ENCODE data around the gene CFAP47.

Gene CFAP47

DNA sequence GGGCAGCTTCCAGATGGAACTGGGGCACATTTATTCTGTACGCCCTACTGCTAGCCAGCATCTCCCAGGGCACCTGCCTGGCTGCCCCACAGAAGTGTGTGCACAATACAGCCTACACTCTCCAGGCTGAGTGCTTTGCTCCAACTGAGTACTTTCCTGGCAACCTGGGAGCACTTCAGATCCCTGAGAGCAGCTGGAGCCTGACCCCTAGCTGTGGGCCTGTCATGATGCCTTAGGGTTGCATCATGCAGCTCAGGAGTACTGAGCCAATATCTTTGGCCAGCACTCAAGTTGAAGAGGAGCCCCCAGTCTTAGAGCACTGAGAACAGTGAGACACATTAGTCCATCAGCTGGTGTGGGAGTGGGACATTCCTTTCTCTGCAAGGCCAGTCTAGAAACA, 321.9 kb downstream of the CFAP47 start:
- TF ChIP-seq CEBPB (IDR thresholded peaks at IDR 0.05) = no peak
- TF ChIP-seq, protein P1, sequence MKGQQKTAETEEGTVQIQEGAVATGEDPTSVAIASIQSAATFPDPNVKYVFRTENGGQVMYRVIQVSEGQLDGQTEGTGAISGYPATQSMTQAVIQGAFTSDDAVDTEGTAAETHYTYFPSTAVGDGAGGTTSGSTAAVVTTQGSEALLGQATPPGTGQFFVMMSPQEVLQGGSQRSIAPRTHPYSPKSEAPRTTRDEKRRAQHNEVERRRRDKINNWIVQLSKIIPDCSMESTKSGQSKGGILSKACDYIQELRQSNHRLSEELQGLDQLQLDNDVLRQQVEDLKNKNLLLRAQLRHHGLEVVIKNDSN (IDR thresholded peaks at IDR 0.05) = no peak
- TF ChIP-seq TEAD4 (IDR thresholded peaks at IDR 0.05) = no peak
- TF ChIP-seq RAD21 (IDR thresholded peaks at IDR 0.05; ENCODE audit: low read depth) = no peak
- no peak for TF ChIP-seq TAF1 (IDR thresholded peaks at IDR 0.05; ENCODE audit: low read depth)
- no peak for TF ChIP-seq ZBTB7A (IDR thresholded peaks at IDR 0.05; ENCODE audit: low read depth)
- no peak for TF ChIP-seq EP300 (IDR thresholded peaks at IDR 0.05; ENCODE audit: borderline replicate concordance)
- no peak for TF ChIP-seq YY1 (IDR thresholded peaks at IDR 0.05; ENCODE audit: low read depth)

DNA sequence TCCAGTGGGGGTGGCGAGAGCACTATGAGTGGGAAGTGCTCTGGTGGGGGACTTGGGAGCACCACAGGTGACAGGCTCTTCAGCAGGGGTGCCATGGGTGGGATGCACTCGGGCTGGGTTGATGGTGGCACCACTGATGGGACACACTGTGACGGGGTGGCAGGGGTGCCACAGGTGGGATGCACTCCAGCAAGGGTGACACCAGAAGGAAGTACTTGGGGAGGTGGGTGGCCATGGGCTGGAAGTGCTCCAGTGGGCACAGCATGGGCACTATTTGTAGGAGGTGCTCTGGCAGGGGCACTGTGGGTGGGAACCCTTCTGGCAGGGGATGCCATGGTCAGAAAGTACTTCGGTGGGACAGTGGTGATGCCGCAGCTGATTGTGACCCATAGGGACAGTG, 346.6 kb downstream of the CFAP47 start:
- TF ChIP-seq REST (IDR thresholded peaks at IDR 0.05; ENCODE audit: low read depth) = no peak
- no peak for TF ChIP-seq CREB1 (IDR thresholded peaks at IDR 0.05; ENCODE audit: low read depth)
- TF ChIP-seq, protein P1 (IDR thresholded peaks at IDR 0.05) = no peak
- TF ChIP-seq FOXM1 (IDR thresholded peaks at IDR 0.05; ENCODE audit: borderline replicate concordance, low read depth) = no peak
- TF ChIP-seq, protein P2, sequence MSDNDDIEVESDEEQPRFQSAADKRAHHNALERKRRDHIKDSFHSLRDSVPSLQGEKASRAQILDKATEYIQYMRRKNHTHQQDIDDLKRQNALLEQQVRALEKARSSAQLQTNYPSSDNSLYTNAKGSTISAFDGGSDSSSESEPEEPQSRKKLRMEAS (IDR thresholded peaks at IDR 0.05) = no peak

DNA sequence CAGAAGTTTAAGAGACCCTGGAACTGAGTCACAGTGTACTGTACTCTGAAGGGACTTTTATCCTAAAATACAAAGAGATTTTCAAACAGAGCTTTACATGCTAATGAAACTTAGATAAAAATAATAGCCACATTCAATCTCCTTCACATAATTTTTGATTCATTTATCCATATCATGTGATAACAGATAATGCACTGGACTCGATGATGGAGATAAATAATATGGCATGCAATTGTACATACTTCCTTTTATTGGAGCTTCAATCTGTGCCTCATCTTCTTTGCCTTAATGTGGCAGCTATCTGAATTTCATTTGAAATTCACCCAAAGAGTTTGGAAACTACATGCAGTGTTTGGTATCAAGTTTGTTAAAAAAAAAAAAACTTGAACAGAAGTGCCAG, 390.6 kb downstream of the CFAP47 start:
- TF ChIP-seq YY1 (IDR thresholded peaks at IDR 0.05; ENCODE audit: low read depth) (no peak), TAF1 (IDR thresholded peaks at IDR 0.05; ENCODE audit: low read depth) (no peak), CREB1 (IDR thresholded peaks at IDR 0.05; ENCODE audit: low read depth) (no peak), REST (IDR thresholded peaks at IDR 0.05; ENCODE audit: low read depth) (no peak), EP300 (IDR thresholded peaks at IDR 0.05; ENCODE audit: borderline replicate concordance) (no peak), FOXM1 (IDR thresholded peaks at IDR 0.05; ENCODE audit: borderline replicate concordance, low read depth) (no peak), ZBTB7A (IDR thresholded peaks at IDR 0.05; ENCODE audit: low read depth) (no peak), TEAD4 (IDR thresholded peaks at IDR 0.05) (no peak), NFIC (IDR thresholded peaks at IDR 0.05) (no peak), TCF12 (IDR thresholded peaks at IDR 0.05; ENCODE audit: low read depth) (no peak), EGR1 (IDR thresholded peaks at IDR 0.05) (no peak), RAD21 (IDR thresholded peaks at IDR 0.05; ENCODE audit: low read depth) (no peak), CEBPB (IDR thresholded peaks at IDR 0.05) (no peak)
- TF ChIP-seq, protein P1 (IDR thresholded peaks at IDR 0.05) = no peak
- TF ChIP-seq, protein P2 (IDR thresholded peaks at IDR 0.05) = no peak

DNA sequence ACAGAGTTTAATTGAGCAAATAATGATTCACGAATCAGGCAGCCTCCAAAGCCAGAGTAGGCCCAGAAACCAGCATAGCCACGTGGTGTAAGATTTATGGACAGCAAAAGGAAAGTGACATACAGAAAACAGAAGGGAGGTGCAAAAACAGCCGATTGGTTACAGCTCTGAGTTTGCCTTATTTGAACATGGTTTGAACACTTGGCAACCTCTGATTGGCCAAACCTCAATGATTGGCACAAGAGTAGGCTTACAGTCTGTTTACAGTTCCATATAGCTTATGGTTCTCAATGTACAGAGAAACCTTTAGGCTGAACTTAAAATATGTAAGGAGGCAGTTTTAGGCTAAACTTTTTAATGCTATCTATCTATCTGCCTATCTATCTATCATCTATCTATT, 394.8 kb downstream of the CFAP47 start:
- TF ChIP-seq, protein P1 (IDR thresholded peaks at IDR 0.05) = no peak
- TF ChIP-seq CREB1 (IDR thresholded peaks at IDR 0.05; ENCODE audit: low read depth) = no peak
- TF ChIP-seq YY1 (IDR thresholded peaks at IDR 0.05; ENCODE audit: low read depth) = no peak
- no peak for TF ChIP-seq RAD21 (IDR thresholded peaks at IDR 0.05; ENCODE audit: low read depth)
- no peak for TF ChIP-seq ZBTB7A (IDR thresholded peaks at IDR 0.05; ENCODE audit: low read depth)
- no peak for TF ChIP-seq EP300 (IDR thresholded peaks at IDR 0.05; ENCODE audit: borderline replicate concordance)
- TF ChIP-seq, protein P2 (IDR thresholded peaks at IDR 0.05) = no peak
- TF ChIP-seq TEAD4 (IDR thresholded peaks at IDR 0.05) = no peak
- TF ChIP-seq TCF12 (IDR thresholded peaks at IDR 0.05; ENCODE audit: low read depth) = no peak
- TF ChIP-seq REST (IDR thresholded peaks at IDR 0.05; ENCODE audit: low read depth) = no peak
